Left renal cortex interstitium (tissue), 4 donors: ENCODE measurements around the gene OLFML2A. TPM values are rescaled to one million over a fixed set of nuclear protein-coding genes. Genes with fewer than 3 reads are reported as not detected.

ENCODE experiments used
- polyA plus RNA-seq, 4 donors: library from polyadenylated mRNA; unstranded; fragments of 120-200 nt; gene quantifications; one replicate each; pipeline ENCODE4 v1.2.1, GENCODE V29; 2013; ENCODE audit not compliant: insufficient read length in 4 of 4

OLFML2A gene
- polyA plus RNA-seq, 4 donors: 20.6 to 26.3 (median 24.0) TPM

Other genes with a start within 250 kb of the OLFML2A start
- gene NR6A1, start 5.8 kb upstream of the OLFML2A start, polyA plus RNA-seq: 1 to 10 TPM in 2 of 4 donors, under 1 TPM in 2; 0.66 to 1.9 (median 1.3) TPM
- under 1 TPM; 0.19 to 0.31 (median 0.30) TPM for gene WDR38, start 76.3 kb downstream of the OLFML2A start, polyA plus RNA-seq
- 1,000 to 10,000 TPM in 2 of 4 donors, 100 to 1,000 TPM in 2; 763 to 1,347 (median 976) TPM for gene RPL35, start 84.8 kb downstream of the OLFML2A start, polyA plus RNA-seq
- gene ARPC5L, start 85.0 kb downstream of the OLFML2A start, polyA plus RNA-seq: 10 to 100 TPM; 37.2 to 41.2 (median 38.3) TPM
- 10 to 100 TPM; 14.3 to 17.8 (median 16.5) TPM for gene GOLGA1, start 163.9 kb downstream of the OLFML2A start, polyA plus RNA-seq